Tibial artery (tissue), 4 donors: ENCODE data around the gene POU2F1.

ENCODE experiments used
- DNase-seq, 2 donors: peaks; one replicate each; pipeline ENCODE4 v3.0.0-alpha.2; 2019
- H3K27ac ChIP-seq, 2 donors: fragments of 200-600 bp; sonication (generic) in 1 of 2; 1 replicate in 1 of 2; 2 replicates in 1 of 2; pipeline ENCODE4 v1.5.1; 2018 to 2019; ENCODE audit warnings: mild to moderate bottlenecking in 1 of 2
- H3K27me3 ChIP-seq, 2 donors: fragments of 200-600 bp; sonication (generic) in 1 of 2; one replicate each; pipeline versions ENCODE4 v1.5.1 to v1.6.0; 2016 to 2019
- H3K36me3 ChIP-seq, 3 donors: fragments of 200-600 bp; sonication (generic) in 2 of 3; one replicate each; pipeline ENCODE4 v1.5.1; 2016 to 2019; ENCODE audit warnings: mild to moderate bottlenecking in 2 of 3
- H3K4me1 ChIP-seq, 4 donors: fragments of 200-600 bp; sonication (generic) in 2 of 4; 1 replicate in 3 of 4; 2 replicates in 1 of 4; pipeline ENCODE4 v1.5.1; 2016 to 2019
- H3K4me3 ChIP-seq, 2 donors: fragments of 200-600 bp; sonication (generic) in 1 of 2; 1 replicate in 1 of 2; 2 replicates in 1 of 2; pipeline ENCODE4 v1.5.1; 2018 to 2019; ENCODE audit warnings: mild to moderate bottlenecking in 2 of 2
- H3K9me3 ChIP-seq, 3 donors: fragments of 200-600 bp; sonication (generic) in 1 of 3; one replicate each; pipeline ENCODE4 v1.5.1; 2016 to 2019
- CTCF ChIP-seq, 2 experiments: fragments of 200-600 bp in 1 of 2; fragments of 450-650 bp in 1 of 2; IDR thresholded peaks; one replicate each; pipeline ENCODE4 v1.5.1; 2017 to 2019; ENCODE audit warnings: antibody characterized with exemption in 2 of 2, mild to moderate bottlenecking in 1 of 2, moderate library complexity in 1 of 2
- intact Hi-C: fragments of 100-400 bp; cut with DNase I; formaldehyde crosslinking; loops from one replicate; pipeline ENCODE4 v1.15.0; 2023; ENCODE audit warnings: low total_unique reads

POU2F1 gene

GRCh38 chr1:167452483-167452882 lies 231.8 kb downstream of the POU2F1 start:
- Histone ChIP-seq H3K27me3 (no peaks in the 10 kb centered on the region), H3K9me3 (no peaks in the 10 kb centered on the region), H3K27ac (no peak overlapping the region), H3K4me3 (no peak overlapping the region), H3K36me3 (no peaks in the 10 kb centered on the region), H3K4me1 (peaks cover 0 to 13% (median 3%) of the 10 kb centered on the region in 4 donors)
- DNase-seq = no peak
- intact Hi-C loops = no loop called here
- TF ChIP-seq CTCF (IDR thresholded peaks at IDR 0.05) = no peak

DNA sequence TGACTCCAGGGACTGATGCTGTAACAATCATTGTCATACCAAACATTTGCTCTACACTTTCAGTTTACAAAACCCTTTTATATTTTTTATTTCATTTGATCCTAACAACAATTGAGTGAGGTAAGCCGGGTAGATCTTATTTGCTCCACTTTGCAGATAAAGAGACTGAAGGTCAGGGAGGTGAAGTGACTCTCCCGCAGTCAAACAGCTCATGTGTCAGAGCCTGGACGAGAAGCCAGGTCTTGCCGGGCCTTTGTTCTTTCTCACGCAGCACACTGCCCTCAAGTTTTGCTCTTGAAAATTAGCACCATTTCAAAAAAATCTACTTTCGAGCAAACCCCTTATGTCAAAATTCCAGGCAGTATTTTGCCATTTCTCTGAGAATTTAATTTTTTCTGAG lies 232.4 kb downstream of the POU2F1 start:
- no peaks in the 10 kb centered on the region for H3K36me3 ChIP-seq
- no peak overlapping the region for H3K4me3 ChIP-seq
- intact Hi-C loops = no loop called here
- peaks cover 0 to 13% (median 3%) of the 10 kb centered on the region in 4 donors for H3K4me1 ChIP-seq
- no peak for DNase-seq
- H3K27me3 ChIP-seq = no peaks in the 10 kb centered on the region
- no peak for TF ChIP-seq CTCF (IDR thresholded peaks at IDR 0.05)
- no peaks in the 10 kb centered on the region for H3K9me3 ChIP-seq
- H3K27ac ChIP-seq = no peak overlapping the region

GRCh38 chr1:167454304-167454893 lies 233.7 kb downstream of the POU2F1 start:
- H3K27me3 ChIP-seq = no peaks in the 10 kb centered on the region
- peak overlapping the region; percentile 66 to 92 for H3K4me3 ChIP-seq
- H3K27ac ChIP-seq = peak overlapping the region; percentile 90 to 94
- H3K4me1 ChIP-seq = peaks cover 0 to 13% (median 3%) of the 10 kb centered on the region in 4 donors
- H3K9me3 ChIP-seq = no peaks in the 10 kb centered on the region
- H3K36me3 ChIP-seq = no peaks in the 10 kb centered on the region
- TF ChIP-seq CTCF (IDR thresholded peaks at IDR 0.05) = no peak
- no peak for DNase-seq
- intact Hi-C loops = no loop called here

DNA sequence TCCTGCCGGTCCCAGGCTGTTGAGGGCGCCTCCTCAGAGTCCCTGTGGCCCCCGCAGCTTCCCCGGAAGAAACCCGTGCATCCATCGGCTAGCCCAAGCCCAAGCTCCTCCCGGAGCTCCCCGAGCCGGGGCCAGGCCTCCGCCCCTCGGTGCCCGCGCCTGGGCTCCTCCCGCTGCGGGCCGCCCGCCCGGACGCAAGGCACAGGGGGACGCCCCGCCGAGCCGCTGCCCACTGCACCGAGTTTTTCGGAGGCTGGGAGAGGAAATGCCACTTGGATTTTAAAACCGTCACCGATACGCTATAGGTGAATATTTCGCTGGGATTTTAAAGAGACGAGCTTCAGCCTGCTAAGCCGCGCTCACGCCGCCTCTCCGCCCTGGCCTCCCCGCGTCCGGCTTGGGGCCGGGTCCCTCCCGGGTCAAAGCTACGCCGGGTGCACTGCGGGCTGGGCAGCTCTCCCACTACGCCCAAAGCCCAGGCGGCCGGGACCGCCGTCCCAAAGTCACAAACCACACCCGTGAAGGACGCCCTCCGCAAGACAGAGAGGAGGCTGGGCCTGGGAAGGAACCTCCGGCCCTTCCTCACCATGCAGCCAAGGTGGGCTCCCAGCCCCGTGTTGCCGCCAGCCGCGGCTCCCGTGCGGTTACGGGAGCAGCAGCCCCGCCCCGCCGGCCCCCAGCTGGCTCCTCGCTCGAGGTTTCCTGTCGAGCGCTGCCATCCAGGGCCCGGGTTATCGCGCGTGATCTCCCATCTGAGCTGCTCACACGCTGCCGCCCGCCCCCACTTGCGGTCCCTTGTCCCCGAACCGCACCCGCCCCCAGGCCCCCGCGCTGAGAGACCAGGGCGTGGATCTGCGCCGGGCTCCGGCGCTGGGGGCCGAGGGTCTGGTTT lies 234.5 kb downstream of the POU2F1 start:
- intact Hi-C loops = no loop called here
- TF ChIP-seq CTCF (IDR thresholded peaks at IDR 0.05) = no peak
- DNase-seq = peak; percentile 65 to 82
- Histone ChIP-seq H3K4me1 (peaks cover 0 to 13% (median 3%) of the 10 kb centered on the region in 4 donors), H3K27me3 (no peaks in the 10 kb centered on the region), H3K4me3 (peak overlapping the region; percentile 66 to 92), H3K9me3 (no peaks in the 10 kb centered on the region), H3K27ac (peak overlapping the region; percentile 90 to 94), H3K36me3 (no peaks in the 10 kb centered on the region)

- no peaks in the 10 kb centered on the region for H3K9me3 ChIP-seq
- peaks cover 0 to 13% (median 3%) of the 10 kb centered on the region in 4 donors for H3K4me1 ChIP-seq
- no peak for TF ChIP-seq CTCF (IDR thresholded peaks at IDR 0.05)
- peak overlapping the region; percentile 66 to 92 for H3K4me3 ChIP-seq
- peak in 1 of 2 donors; percentile 31 for DNase-seq
- peak overlapping the region; percentile 90 to 94 for H3K27ac ChIP-seq
- H3K36me3 ChIP-seq = no peaks in the 10 kb centered on the region
- no peaks in the 10 kb centered on the region for H3K27me3 ChIP-seq
- intact Hi-C loops = no loop called here
Measured at GRCh38 chr1:167455786-167456446, 235.2 kb downstream of the POU2F1 start.
